Ascending aorta (tissue), 2 donors: ENCODE results near the gene SOS1. TPM values are rescaled to one million over a fixed set of nuclear protein-coding genes. Genes with fewer than 3 reads are reported as not detected.

Experiments used
- DNase-seq, 2 donors: peaks; one replicate each; pipeline ENCODE4 v3.0.0-alpha.2; 2019; ENCODE audit warnings: low spot score in 2 of 2
- H3K27ac ChIP-seq, 2 donors: fragments of 200-600 bp; sonication (generic); one replicate each; pipeline ENCODE4 v1.5.1; 2016 to 2017; ENCODE audit warnings: mild to moderate bottlenecking in 1 of 2
- H3K27me3 ChIP-seq: fragments of 200-600 bp; sonication (generic); one replicate; pipeline ENCODE4 v1.5.1; 2017
- H3K36me3 ChIP-seq, 2 donors: fragments of 200-600 bp; sonication (generic); one replicate each; pipeline ENCODE4 v1.5.1; 2016
- H3K4me1 ChIP-seq, 2 donors: fragments of 200-600 bp; sonication (generic); one replicate each; pipeline ENCODE4 v1.5.1; 2016 to 2017; ENCODE audit warnings: mild to moderate bottlenecking in 1 of 2
- H3K4me3 ChIP-seq, 2 donors: fragments of 200-600 bp; sonication (generic); one replicate each; pipeline ENCODE4 v1.5.1; 2016 to 2017; ENCODE audit warnings: mild to moderate bottlenecking in 1 of 2
- H3K9me3 ChIP-seq, 2 donors: fragments of 200-600 bp; sonication (generic); one replicate each; pipeline ENCODE4 v1.5.1; 2016
- CTCF ChIP-seq, 3 experiments: fragments of 200-600 bp in 2 of 3; fragments of 450-650 bp in 1 of 3; sonication (generic) in 2 of 3; IDR thresholded peaks; one replicate each; pipeline ENCODE4 v1.5.1; 2016 to 2019; ENCODE audit warnings: antibody characterized with exemption in 3 of 3, mild to moderate bottlenecking in 1 of 3, moderate library complexity in 1 of 3
- intact Hi-C: fragments of 100-400 bp; cut with DNase I; formaldehyde crosslinking; loops from one replicate; pipeline ENCODE4 v1.15.1; 2023
- total RNA-seq: library from RNA; depleted of rRNA; stranded (reverse); fragments of >200 nt; gene quantifications from one replicate; pipeline ENCODE4 v1.1.0, GENCODE V29; 2016

SOS1 gene
- total RNA-seq, 1 donor from 2014 or later: 11.3 TPM

DNA sequence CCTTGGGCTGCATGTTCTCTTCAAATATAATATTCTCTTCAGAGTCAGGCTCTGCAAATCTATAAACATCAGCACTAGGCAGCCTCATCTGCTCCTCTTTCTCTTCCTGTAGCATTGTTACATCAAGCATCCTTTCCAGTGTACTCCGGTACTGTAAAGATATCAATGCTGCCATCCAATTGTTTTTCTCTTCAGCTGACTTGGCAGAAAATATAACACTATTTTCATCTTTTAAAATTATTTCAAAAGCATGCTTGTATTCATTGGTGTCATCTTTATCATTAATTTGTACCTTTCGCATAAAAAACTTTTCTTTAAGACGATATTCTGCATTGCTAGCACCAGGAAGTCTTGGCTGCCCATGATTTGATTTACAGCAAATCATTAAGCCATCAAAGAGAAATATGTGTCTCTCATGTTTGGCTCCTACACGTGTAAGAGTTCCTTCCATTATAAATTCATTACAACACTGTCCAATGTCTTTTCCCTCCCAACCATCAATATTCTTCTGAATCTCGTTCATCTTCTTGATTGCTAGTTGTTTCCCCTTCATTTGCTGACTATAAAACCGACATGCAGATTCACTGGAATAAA is 98.1 kb downstream of the SOS1 start:
- H3K4me1 ChIP-seq: peaks cover 0 to 37% of the 10 kb centered on the region in 2 donors
- intact Hi-C loops: no loop called here
- TF ChIP-seq CTCF (IDR thresholded peaks at IDR 0.05): no peak

GRCh38 chr2:39020383-39020782 is 100.5 kb downstream of the SOS1 start:
- no peak for DNase-seq
- TF ChIP-seq CTCF (IDR thresholded peaks at IDR 0.05): no peak
- Histone ChIP-seq H3K27me3 (no peaks in the 10 kb centered on the region), H3K27ac (peak overlapping the region; percentile 39 to 60), H3K4me3 (no peak overlapping the region), H3K36me3 (peaks cover 0 to 2% of the 10 kb centered on the region in 2 donors), H3K4me1 (peaks cover 4 to 48% of the 10 kb centered on the region in 2 donors), H3K9me3 (no peaks in the 10 kb centered on the region)
- intact Hi-C loops: no loop called here

More for the DNA sequence above, 98.1 kb downstream of the SOS1 start:
- DNase-seq: no peak
- H3K27me3 ChIP-seq: no peaks in the 10 kb centered on the region
- H3K27ac ChIP-seq: peak overlapping the region; percentile 44 to 60
- peak overlapping the region; percentile 6 to 7 for H3K4me3 ChIP-seq
- H3K9me3 ChIP-seq: no peaks in the 10 kb centered on the region
- H3K36me3 ChIP-seq: peaks cover 0 to 2% of the 10 kb centered on the region in 2 donors

DNA sequence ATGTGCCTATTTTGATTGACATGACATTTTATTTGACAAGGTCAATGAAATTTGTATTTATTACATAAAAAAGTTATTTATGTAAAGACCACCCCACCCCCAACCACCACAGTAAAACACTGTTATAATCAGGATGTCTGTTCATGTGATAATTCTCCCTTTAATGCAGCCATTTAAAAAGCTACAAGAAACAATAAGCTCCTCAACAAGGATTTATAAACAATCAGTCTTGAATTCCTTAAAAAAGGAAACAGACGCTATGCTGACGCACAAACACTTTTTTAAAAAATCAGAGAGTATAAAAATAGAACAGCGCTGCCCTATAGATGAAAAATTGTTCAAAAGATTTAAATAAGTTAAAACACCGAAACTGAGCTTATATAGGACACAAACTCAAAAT is 102.2 kb downstream of the SOS1 start:
- no peak for DNase-seq
- Histone ChIP-seq H3K36me3 (peaks cover 0 to 5% of the 10 kb centered on the region in 2 donors), H3K4me1 (peaks cover 4 to 42% of the 10 kb centered on the region in 2 donors), H3K9me3 (no peaks in the 10 kb centered on the region), H3K4me3 (no peak overlapping the region), H3K27ac (peak overlapping the region in 1 of 2 donors; percentile 23), H3K27me3 (no peaks in the 10 kb centered on the region)
- intact Hi-C loops: no loop called here
- TF ChIP-seq CTCF (IDR thresholded peaks at IDR 0.05): no peak

DNA sequence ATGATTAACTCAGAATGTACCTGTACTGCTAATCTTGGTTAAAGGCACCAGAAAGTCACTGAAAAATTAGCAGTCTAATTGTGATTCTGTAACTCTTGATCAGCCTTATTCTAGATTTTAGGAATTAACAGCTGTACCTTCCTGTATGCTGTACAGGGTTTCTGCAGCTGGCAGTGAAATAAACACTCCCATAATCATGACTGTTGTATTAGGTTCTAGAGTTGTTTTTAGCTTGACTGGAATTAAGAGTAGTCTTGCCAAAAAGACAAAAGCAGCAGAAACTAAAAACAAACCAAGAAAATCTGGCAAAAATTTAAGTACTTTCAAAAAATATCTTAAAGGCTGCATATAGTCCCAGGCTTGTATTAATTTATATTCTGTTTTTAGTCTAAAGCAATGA is 103.5 kb downstream of the SOS1 start:
- Histone ChIP-seq H3K4me3 (no peak overlapping the region), H3K9me3 (no peaks in the 10 kb centered on the region), H3K4me1 (peaks cover 4 to 29% of the 10 kb centered on the region in 2 donors), H3K27ac (peak overlapping the region; percentile 41 to 42), H3K36me3 (peaks cover 0 to 14% of the 10 kb centered on the region in 2 donors), H3K27me3 (no peaks in the 10 kb centered on the region)
- intact Hi-C loops: no loop called here
- no peak for DNase-seq
- no peak for TF ChIP-seq CTCF (IDR thresholded peaks at IDR 0.05)

- Histone ChIP-seq H3K4me3 (no peak overlapping the region), H3K9me3 (no peaks in the 10 kb centered on the region), H3K27ac (no peak overlapping the region), H3K27me3 (no peaks in the 10 kb centered on the region), H3K4me1 (peaks cover 4 to 20% of the 10 kb centered on the region in 2 donors), H3K36me3 (peaks cover 1 to 29% of the 10 kb centered on the region in 2 donors)
- no peak for TF ChIP-seq CTCF (IDR thresholded peaks at IDR 0.05)
- intact Hi-C loops: no loop called here
- DNase-seq: no peak
These were observed 105.4 kb downstream of the SOS1 start for GRCh38 chr2:39015424-39015823.
